HCT116 (cell line): Measurements from ENCODE around the gene RPS24. TPM values are rescaled to one million over a fixed set of nuclear protein-coding genes. Genes with fewer than 3 reads are reported as not detected.

ENCODE experiments used
- ATAC-seq: fragments of 200-7000 bp; cut with Tn5 transposase; 2 replicates; pipeline ENCODE4 v1.9.1; 2020; ENCODE audit warnings: mild to moderate bottlenecking, moderate library complexity
- BruUV-seq: library from RNA; stranded (reverse); fragments of 400-500 nt; replicated peaks from 2 replicates; lab custom pipeline; 2021; lab: Mats Ljungman, UMichigan
- CTCF ChIA-PET: fragments of 300-600 bp; sonication (Branson Sonifier 250); formaldehyde crosslinking; loops from one replicate; lab custom pipeline; 2021; ENCODE audit warnings: antibody characterized with exemption; lab: Charles Lee
- POLR2A ChIA-PET: fragments of 300-600, 350-600 bp; sonication (Branson Sonifier 250); formaldehyde crosslinking; loops from one replicate; lab custom pipeline; 2021; ENCODE audit warnings: antibody characterized with exemption; lab: Charles Lee
- RAD21 ChIA-PET, 2 experiments: fragments of 300-600 bp; sonication (Branson Sonifier 250); formaldehyde crosslinking; loops; one replicate each; lab custom pipeline; 2023; ENCODE audit warnings: low total read pairs in 2 of 2; ENCODE audit not compliant: uncharacterized antibody in 2 of 2, unreplicated experiment in 2 of 2, low non-redundant PET in 1 of 2; lab: Charles Lee
- DNase-seq: peaks from one replicate; pipeline ENCODE4 v3.0.0-alpha.2; 2010; ENCODE audit warnings: low read depth, low spot score
- H2AFZ ChIP-seq: fragments of 200-600 bp; shearing (Covaris generic), sonication (generic); 2 replicates; pipeline ENCODE4 v1.6.1; 2017; ENCODE audit warnings: low read depth, mixed run types, mixed read lengths, antibody characterized with exemption, low read length; ENCODE audit not compliant: poor library complexity, severe bottlenecking
- H3K27ac ChIP-seq: 2 replicates; pipeline ENCODE4 v1.5.1; 2012; ENCODE audit warnings: low read depth, low read length
- H3K27me3 ChIP-seq: fragments of 200-600 bp; sonication (generic); 2 replicates; pipeline ENCODE4 v1.6.1; 2016; ENCODE audit warnings: mixed run types, low read length, mixed read lengths; ENCODE audit not compliant: insufficient read depth
- H3K36me3 ChIP-seq, 2 experiments: fragments of 200-500 bp in 1 of 2; fragments of 200-600 bp in 1 of 2; sonication (Bioruptor generic) in 1 of 2; sonication (generic) in 1 of 2; 2 replicates each; pipeline versions ENCODE4 v1.5.1 to v1.6.1; 2014 to 2016; ENCODE audit warnings: low read length in 2 of 2, inconsistent platforms in 1 of 2, mixed read lengths in 1 of 2, mixed run types in 1 of 2; ENCODE audit not compliant: insufficient read depth in 2 of 2, control insufficient read depth in 1 of 2
- H3K4me1 ChIP-seq, 2 experiments: fragments of 200-600 bp in 1 of 2; sonication (generic) in 1 of 2; 2 replicates each; pipeline versions ENCODE4 v1.5.1 to v1.6.1; 2012 to 2017; ENCODE audit warnings: low read length in 2 of 2, inconsistent platforms in 1 of 2, mild to moderate bottlenecking in 1 of 2, mixed read lengths in 1 of 2, mixed run types in 1 of 2, moderate library complexity in 1 of 2; ENCODE audit not compliant: insufficient read depth in 2 of 2, control insufficient read depth in 1 of 2
- H3K4me2 ChIP-seq: fragments of 200-600 bp; sonication (generic); 2 replicates; pipeline ENCODE4 v1.6.1; 2017; ENCODE audit warnings: mixed run types, low read length, mixed read lengths
- H3K4me3 ChIP-seq, 2 experiments: fragments of 200-600 bp in 1 of 2; sonication (generic) in 1 of 2; replicated peaks in 1 of 2; 2 replicates each; pipeline ENCODE4 v1.5.1; 2011 to 2016; ENCODE audit warnings: low read length in 2 of 2, control low read depth in 1 of 2, low read depth in 1 of 2, mild to moderate bottlenecking in 1 of 2, mixed read lengths in 1 of 2, mixed run types in 1 of 2
- H3K79me2 ChIP-seq: fragments of 200-600 bp; sonication (generic); 2 replicates; pipeline ENCODE4 v1.6.1; 2017; ENCODE audit warnings: mild to moderate bottlenecking, mixed run types, low read length, moderate library complexity, mixed read lengths; ENCODE audit not compliant: insufficient read depth
- H3K9ac ChIP-seq: fragments of 200-600 bp; sonication (generic); 2 replicates; pipeline ENCODE4 v1.6.1; 2016; ENCODE audit warnings: low read length, mixed read lengths
- H3K9me2 ChIP-seq: fragments of 200-600 bp; sonication (generic), shearing (Covaris generic); 2 replicates; pipeline ENCODE4 v1.6.1; 2017; ENCODE audit warnings: mixed run types, mild to moderate bottlenecking, moderate library complexity; ENCODE audit not compliant: insufficient read depth
- H3K9me3 ChIP-seq, 2 experiments: fragments of 200-500 bp in 1 of 2; fragments of 200-600 bp in 1 of 2; sonication (Bioruptor generic) in 1 of 2; sonication (generic) in 1 of 2; 2 replicates each; pipeline ENCODE4 v1.6.1; 2014 to 2017; ENCODE audit warnings: low read length in 2 of 2, mixed read lengths in 2 of 2, inconsistent platforms in 1 of 2, low read depth in 1 of 2, mild to moderate bottlenecking in 1 of 2, mixed run types in 1 of 2, moderate library complexity in 1 of 2; ENCODE audit not compliant: control insufficient read depth in 1 of 2, insufficient read depth in 1 of 2
- H4K20me1 ChIP-seq: fragments of 200-600 bp; sonication (generic), shearing (Covaris generic); 2 replicates; pipeline ENCODE4 v1.6.1; 2017; ENCODE audit warnings: mixed run types, mild to moderate bottlenecking, moderate library complexity; ENCODE audit not compliant: insufficient read depth
- CEBPB ChIP-seq: IDR thresholded peaks from 2 replicates; pipeline ENCODE4 v1.6.1; 2012; ENCODE audit warnings: low read depth
- MAX ChIP-seq: IDR thresholded peaks from 2 replicates; pipeline ENCODE4 v1.6.1; 2012
- REST ChIP-seq: IDR thresholded peaks from 2 replicates; pipeline ENCODE4 v1.6.1; 2012; ENCODE audit warnings: low read depth
- SRF ChIP-seq: IDR thresholded peaks from 2 replicates; pipeline ENCODE4 v1.6.1; 2012; ENCODE audit warnings: low read depth
- YY1 ChIP-seq: IDR thresholded peaks from 2 replicates; pipeline ENCODE4 v1.6.1; 2011; ENCODE audit warnings: low read length, low read depth, moderate library complexity, mild to moderate bottlenecking; ENCODE audit not compliant: insufficient replicate concordance; ENCODE audit errors: extremely low read depth
- ZBTB33 ChIP-seq: IDR thresholded peaks from 2 replicates; pipeline ENCODE4 v1.6.1; 2011; ENCODE audit warnings: mild to moderate bottlenecking, low read length, moderate library complexity; ENCODE audit not compliant: insufficient replicate concordance; ENCODE audit errors: extremely low read depth
- intact Hi-C: fragments of 100-400 bp; cut with micrococcal nuclease; formaldehyde crosslinking; loops from 2 replicates; pipeline ENCODE4 v1.10.0; 2022
- total RNA-seq: library from RNA; stranded (reverse); gene quantifications from one replicate; pipeline ENCODE4 v1.2.1, GENCODE V29; 2021; ENCODE audit not compliant: unreplicated experiment

RPS24 gene
- total RNA-seq, 1 experiment from 2014 or later: 1,764 TPM

- no peak for TF ChIP-seq SRF
- TF ChIP-seq, all 23 proteins: peak for 0
Observed at GRCh38 chr10:78045237-78045636, 11.6 kb downstream of the RPS24 start (continued).

GRCh38 chr10:78045856-78046255, 12.2 kb downstream of the RPS24 start:
- no peak overlapping the region for H3K4me3 ChIP-seq
- peaks cover 25% of the 10 kb centered on the region; the same call in 1 of the 2 replicates for H4K20me1 ChIP-seq
- H2AFZ ChIP-seq: no peak overlapping the region
- BruUV-seq: no TSS peak
- ChIA-PET POLR2A (interaction anchor here (0.7 to 0.8 kb wide), 2 partner anchors 9 to 365 kb away, joined by 3 read pairs; no protein-coding TSS in a partner anchor), CTCF (interaction anchor here (0.9 to 2.1 kb wide), 4 partner anchors 9 to 1149 kb away, joined by 3 to 9 read pairs (median 4); partner anchors contain the start of gene POLR3A), RAD21 (no interaction called here)
- H3K27ac ChIP-seq: no peak overlapping the region
- no peak overlapping the region for H3K9ac ChIP-seq
- no peaks in the 10 kb centered on the region for H3K9me2 ChIP-seq
- TF ChIP-seq ZBTB33 (no peak), YY1 (no peak), REST (no peak), MAX (no peak), CEBPB (no peak)
- ATAC-seq: no peak
- no peaks in the 10 kb centered on the region for H3K27me3 ChIP-seq
- peaks cover 9 to 14% of the 10 kb centered on the region in 2 experiments for H3K36me3 ChIP-seq
- H3K4me1 ChIP-seq: peaks cover 0 to 25% of the 10 kb centered on the region in 2 experiments; a peak in 2 of 4 replicates
- H3K9me3 ChIP-seq: no peaks in the 10 kb centered on the region
- intact Hi-C loops: loop anchor here (2.0 to 5.0 kb wide), 4 partner anchors 256 to 1149 kb away; no protein-coding TSS in a partner anchor
- no peak overlapping the region for H3K4me2 ChIP-seq
- H3K79me2 ChIP-seq: peaks cover 8% of the 10 kb centered on the region; the same call in 1 of the 2 replicates
- DNase-seq: no peak
